Heart left ventricle (tissue), 16 donors: ENCODE measurements around the gene DPYSL4. TPM values are rescaled to one million over a fixed set of nuclear protein-coding genes. Genes with fewer than 3 reads are reported as not detected.

Source experiments
- ATAC-seq, 4 donors: fragments of 200-7000 bp; cut with Tn5 transposase; one replicate each; pipeline ENCODE4 v1.9.1; 2020 to 2022; ENCODE audit warnings: moderate library complexity in 4 of 4, mild to moderate bottlenecking in 3 of 4, moderate number of reproducible peaks in 1 of 4
- DNase-seq, 5 donors: peaks; one replicate each; pipeline ENCODE4 v3.0.0-alpha.2; 2020
- H3K27ac ChIP-seq, 12 donors: fragments of 200-600 bp; sonication (generic) in 4 of 12; one replicate each; pipeline versions ENCODE4 v1.5.0 to v1.8.0; 2016 to 2022; ENCODE audit warnings: mild to moderate bottlenecking in 2 of 12
- H3K27me3 ChIP-seq, 9 donors: fragments of 200-600 bp; sonication (generic) in 2 of 9; one replicate each; pipeline versions ENCODE4 v1.5.1 to v1.8.0; 2016 to 2022; ENCODE audit warnings: mild to moderate bottlenecking in 3 of 9
- H3K36me3 ChIP-seq, 9 donors: fragments of 200-600 bp; sonication (generic) in 2 of 9; one replicate each; pipeline versions ENCODE4 v1.5.0 to v1.8.0; 2018 to 2022; ENCODE audit warnings: mild to moderate bottlenecking in 2 of 9
- H3K4me1 ChIP-seq, 12 donors: fragments of 200-600 bp; sonication (generic) in 4 of 12; one replicate each; pipeline versions ENCODE4 v1.5.0 to v1.8.0; 2016 to 2022; ENCODE audit warnings: mild to moderate bottlenecking in 3 of 12
- H3K4me3 ChIP-seq, 12 donors: fragments of 200-600 bp; sonication (generic) in 4 of 12; one replicate each; pipeline versions ENCODE4 v1.5.0 to v1.8.0; 2017 to 2022; ENCODE audit warnings: mild to moderate bottlenecking in 9 of 12, moderate library complexity in 4 of 12
- H3K9me3 ChIP-seq, 12 donors: fragments of 200-600 bp; sonication (generic) in 4 of 12; one replicate each; pipeline versions ENCODE4 v1.5.0 to v1.8.0; 2016 to 2022; ENCODE audit warnings: mild to moderate bottlenecking in 1 of 12
- POLR2A ChIP-seq, 2 donors: fragments of 450-650 bp; IDR thresholded peaks; one replicate each; pipeline ENCODE4 v1.6.1; 2017; ENCODE audit warnings: antibody characterized with exemption in 2 of 2, mild to moderate bottlenecking in 2 of 2, moderate library complexity in 2 of 2
- WGBS, 4 donors: extraction: QIAGEN DNeasy Blood & Tissue Kit in 2 of 4; methylation state at CpG; one replicate each; pipeline versions ENCODE4 v1.1.5 to v1.1.7; 2013 to 2018; 5-methylcytosine and 5-hydroxymethylcytosine counted together
- intact Hi-C, 10 donors: fragments of 100-400 bp; cut with DNase I; formaldehyde crosslinking; loops; one replicate each; pipeline versions ENCODE4 v1.11.1 to v1.14.2; 2022
- polyA plus RNA-seq, 2 donors: library from polyadenylated mRNA; stranded (reverse); fragments of 200-250 nt; gene quantifications; one replicate each; pipeline ENCODE4 v1.2.3, GENCODE V29; 2013
- total RNA-seq, 9 donors: library from RNA; depleted of rRNA in 2 of 9; stranded (reverse); fragments of >200 nt in 2 of 9; fragmentation: NEBNext Ultra II Directional in 3 of 9; extraction: Animal tissue kit (Norgen Biotek cat#: 25700) in 3 of 9; gene quantifications; one replicate each; pipeline versions ENCODE4 v1.1.0 to v1.2.4, GENCODE V29; 2016 to 2023
- TF ChIP-seq, protein P1 (sequence below), 12 donors: fragments of 200-600 bp; sonication (generic) in 4 of 12; IDR thresholded peaks; one replicate each; pipeline versions ENCODE4 v1.5.0 to v1.8.0; 2018 to 2022; ENCODE audit warnings: antibody characterized with exemption in 12 of 12, mild to moderate bottlenecking in 5 of 12
- donor health status: ischemic (EF 13 %, LVEDD 7.1; RV severe dilation, severe dysfunction).
- donor health status: healthy with polysubstance abuse.
- donor health status: DM: no; HTN: yes; CAD: no.
- donor health status: DM: no; HTN: no; CAD: no.
- donor health status: ischemic (EF 25% LVEDD 6.9; RV normal size, moderate dysfunction).
- donor health status: ischemic (EF 25% LVEDD 5.7; RV mildly dilated, moderate dysfunction).
- donor health status: healthy.
- donor health status: DM: yes; HTN: yes; CAD: no.
- donor health status: ischemic (EF 35%, LVEDD 5.7; RV mildly dilated, moderate dysfunction).
- donor health status: nonischemic (EF 11% LVEDD 7.7; RV severe dilation, severe dysfunction).
- donor health status: DM: yes; HTN: yes; CAD: no.
- donor health status: PGD.
- donor health status: ischemic (EF 29% LVEDD 5.4; RV normal size, mild dysfunction).
- donor health status: nonischemic (EF 23%, LVEDD 6.1; RV moderate dilation, normal function).

Gene DPYSL4
- total and polyA plus RNA-seq, 11 donors = 4.0 to 127 (median 33.1) TPM

GRCh38 chr10:132174237-132174636 lies 12.5 kb upstream of the DPYSL4 start:
- H3K9me3 ChIP-seq = no peaks in the 10 kb centered on the region
- 84 to 93% (median 92%) methylated on average over 11 of the region's 11 CpGs for WGBS, 4 donors
- peaks cover 0 to 17% (median 0%) of the 10 kb centered on the region in 9 donors for H3K27me3 ChIP-seq
- peaks cover 0 to 8% (median 0%) of the 10 kb centered on the region in 9 donors for H3K36me3 ChIP-seq
- intact Hi-C loops = no loop called here
- peak in 1 of 5 donors; percentile 29 for DNase-seq
- no peak overlapping the region for H3K27ac ChIP-seq
- peaks cover 0 to 24% (median 14%) of the 10 kb centered on the region in 12 donors for H3K4me1 ChIP-seq
- TF ChIP-seq, protein P1, sequence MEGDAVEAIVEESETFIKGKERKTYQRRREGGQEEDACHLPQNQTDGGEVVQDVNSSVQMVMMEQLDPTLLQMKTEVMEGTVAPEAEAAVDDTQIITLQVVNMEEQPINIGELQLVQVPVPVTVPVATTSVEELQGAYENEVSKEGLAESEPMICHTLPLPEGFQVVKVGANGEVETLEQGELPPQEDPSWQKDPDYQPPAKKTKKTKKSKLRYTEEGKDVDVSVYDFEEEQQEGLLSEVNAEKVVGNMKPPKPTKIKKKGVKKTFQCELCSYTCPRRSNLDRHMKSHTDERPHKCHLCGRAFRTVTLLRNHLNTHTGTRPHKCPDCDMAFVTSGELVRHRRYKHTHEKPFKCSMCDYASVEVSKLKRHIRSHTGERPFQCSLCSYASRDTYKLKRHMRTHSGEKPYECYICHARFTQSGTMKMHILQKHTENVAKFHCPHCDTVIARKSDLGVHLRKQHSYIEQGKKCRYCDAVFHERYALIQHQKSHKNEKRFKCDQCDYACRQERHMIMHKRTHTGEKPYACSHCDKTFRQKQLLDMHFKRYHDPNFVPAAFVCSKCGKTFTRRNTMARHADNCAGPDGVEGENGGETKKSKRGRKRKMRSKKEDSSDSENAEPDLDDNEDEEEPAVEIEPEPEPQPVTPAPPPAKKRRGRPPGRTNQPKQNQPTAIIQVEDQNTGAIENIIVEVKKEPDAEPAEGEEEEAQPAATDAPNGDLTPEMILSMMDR (IDR thresholded peaks at IDR 0.05) = no peak
- no peak for TF ChIP-seq POLR2A (IDR thresholded peaks at IDR 0.05)
- ATAC-seq = no peak
- no peak overlapping the region for H3K4me3 ChIP-seq

DNA sequence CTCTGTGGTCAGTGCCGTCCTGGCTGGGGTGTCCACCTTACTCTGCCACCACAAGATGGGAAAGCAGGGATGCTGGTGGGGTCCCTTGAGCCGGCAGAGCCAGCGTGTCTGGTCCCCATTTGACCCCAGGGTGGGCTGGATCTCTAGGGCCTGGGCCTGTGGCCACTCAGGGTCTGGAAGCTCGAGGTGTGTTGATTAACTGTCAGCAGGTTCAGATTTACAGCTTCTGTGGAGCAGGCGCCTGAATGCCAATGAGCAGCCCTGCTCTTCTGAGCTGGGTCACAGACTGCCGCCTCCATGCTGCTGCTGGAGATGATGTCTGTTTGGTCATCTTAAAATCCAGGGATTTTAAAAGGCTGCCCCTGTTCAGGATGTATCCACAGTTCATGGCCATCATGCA lies 11.3 kb upstream of the DPYSL4 start:
- H3K27ac ChIP-seq = no peak overlapping the region
- no peak for TF ChIP-seq POLR2A (IDR thresholded peaks at IDR 0.05)
- TF ChIP-seq, protein P1 (IDR thresholded peaks at IDR 0.05) = no peak
- intact Hi-C loops = no loop called here
- no peak overlapping the region for H3K4me3 ChIP-seq
- peaks cover 0 to 3% (median 0%) of the 10 kb centered on the region in 9 donors for H3K36me3 ChIP-seq
- WGBS, 4 donors = 39 to 54% (median 50%) methylated on average over 6 of the region's 6 CpGs
- DNase-seq (peak in 3 of 5 donors; percentile 5 to 20 (median 15)), ATAC-seq (no peak)
- H3K27me3 ChIP-seq = peaks cover 0 to 17% (median 0%) of the 10 kb centered on the region in 9 donors
- no peaks in the 10 kb centered on the region for H3K9me3 ChIP-seq
- peaks cover 0 to 32% (median 14%) of the 10 kb centered on the region in 12 donors for H3K4me1 ChIP-seq

GRCh38 chr10:132175907-132176581 lies 10.7 kb upstream of the DPYSL4 start:
- Histone ChIP-seq H3K4me3 (no peak overlapping the region), H3K27ac (no peak overlapping the region), H3K4me1 (peaks cover 0 to 32% (median 14%) of the 10 kb centered on the region in 12 donors), H3K36me3 (no peaks in the 10 kb centered on the region), H3K27me3 (peaks cover 0 to 17% (median 0%) of the 10 kb centered on the region in 9 donors), H3K9me3 (no peaks in the 10 kb centered on the region)
- 7 to 25% (median 13%) methylated on average over 11 to 16 of the region's 16 CpGs for WGBS, 4 donors
- intact Hi-C loops = no loop called here
- TF ChIP-seq, protein P1 (IDR thresholded peaks at IDR 0.05) = no peak
- no peak for TF ChIP-seq POLR2A (IDR thresholded peaks at IDR 0.05)
- ATAC-seq (peak in 3 of 4 donors; percentile 28 to 47 (median 35)), DNase-seq (peak in 3 of 5 donors; percentile 32 to 55 (median 42))

GRCh38 chr10:132176623-132177500 lies 9.9 kb upstream of the DPYSL4 start:
- H3K4me3 ChIP-seq = no peak overlapping the region
- TF ChIP-seq, protein P1 (IDR thresholded peaks at IDR 0.05) = no peak
- no peak for TF ChIP-seq POLR2A (IDR thresholded peaks at IDR 0.05)
- no peaks in the 10 kb centered on the region for H3K9me3 ChIP-seq
- H3K27me3 ChIP-seq = peaks cover 0 to 17% (median 0%) of the 10 kb centered on the region in 9 donors
- H3K4me1 ChIP-seq = peaks cover 0 to 32% (median 14%) of the 10 kb centered on the region in 12 donors
- ATAC-seq (peak in 1 of 4 donors; percentile 4), DNase-seq (peak in 2 of 5 donors; percentile 10 to 19)
- 70 to 72% (median 71%) methylated on average over 19 of the region's 19 CpGs for WGBS, 4 donors
- no peak overlapping the region for H3K27ac ChIP-seq
- intact Hi-C loops = no loop called here
- no peaks in the 10 kb centered on the region for H3K36me3 ChIP-seq
